Activated naive CD8-positive, alpha-beta T cell (primary cell): ENCODE data around the gene SIAH3.

ENCODE experiments used
- H3K27ac Mint-ChIP-seq: one replicate; pipeline ENCODE4 v1.8.0; 2021; ENCODE audit warnings: mixed read lengths
- H3K27me3 Mint-ChIP-seq: one replicate; pipeline ENCODE4 v1.8.0; 2021; ENCODE audit warnings: mixed read lengths
- H3K36me3 Mint-ChIP-seq: one replicate; pipeline ENCODE4 v1.8.0; 2021; ENCODE audit warnings: mixed read lengths
- H3K4me1 Mint-ChIP-seq: one replicate; pipeline ENCODE4 v1.8.0; 2021; ENCODE audit warnings: low read depth, mixed read lengths
- H3K4me3 Mint-ChIP-seq: one replicate; pipeline ENCODE4 v1.8.0; 2021; ENCODE audit warnings: mild to moderate bottlenecking, mixed read lengths
- H3K9me3 Mint-ChIP-seq: one replicate; pipeline ENCODE4 v1.8.0; 2021; ENCODE audit warnings: low read depth, mixed read lengths

Gene SIAH3

GRCh38 chr13:45786293-45786920 lies 65.1 kb downstream of the SIAH3 start:
- no peaks in the 10 kb centered on the region for H3K27me3 Mint-ChIP-seq
- peaks cover 19% of the 10 kb centered on the region for H3K4me1 Mint-ChIP-seq
- H3K9me3 Mint-ChIP-seq = no peaks in the 10 kb centered on the region
- H3K4me3 Mint-ChIP-seq = no peak overlapping the region
- H3K36me3 Mint-ChIP-seq = peaks cover 4% of the 10 kb centered on the region
- no peak overlapping the region for H3K27ac Mint-ChIP-seq

- Mint-ChIP-seq H3K27ac (no peak overlapping the region), H3K36me3 (peaks cover 4% of the 10 kb centered on the region), H3K9me3 (no peaks in the 10 kb centered on the region), H3K27me3 (no peaks in the 10 kb centered on the region), H3K4me1 (peaks cover 18% of the 10 kb centered on the region), H3K4me3 (no peak overlapping the region)
These were observed 66.5 kb downstream of the SIAH3 start for GRCh38 chr13:45784755-45785675.

GRCh38 chr13:45783346-45784043 lies 68.1 kb downstream of the SIAH3 start:
- Mint-ChIP-seq H3K9me3 (no peaks in the 10 kb centered on the region), H3K27ac (no peak overlapping the region), H3K4me1 (peaks cover 18% of the 10 kb centered on the region), H3K36me3 (peaks cover 4% of the 10 kb centered on the region), H3K4me3 (no peak overlapping the region), H3K27me3 (no peaks in the 10 kb centered on the region)

GRCh38 chr13:45782327-45783045 lies 69.1 kb downstream of the SIAH3 start:
- H3K27ac Mint-ChIP-seq = no peak overlapping the region
- H3K36me3 Mint-ChIP-seq = peaks cover 4% of the 10 kb centered on the region

GRCh38 chr13:45781553-45782326 lies 69.8 kb downstream of the SIAH3 start:
- Mint-ChIP-seq H3K4me1 (peaks cover 15% of the 10 kb centered on the region), H3K36me3 (peaks cover 4% of the 10 kb centered on the region), H3K9me3 (no peaks in the 10 kb centered on the region), H3K27ac (no peak overlapping the region), H3K27me3 (no peaks in the 10 kb centered on the region), H3K4me3 (peak overlapping the region; percentile 36)

More at GRCh38 chr13:45782327-45783045, 69.1 kb downstream of the SIAH3 start:
- H3K4me1 Mint-ChIP-seq = peaks cover 18% of the 10 kb centered on the region
- H3K4me3 Mint-ChIP-seq = no peak overlapping the region
- H3K9me3 Mint-ChIP-seq = no peaks in the 10 kb centered on the region
- H3K27me3 Mint-ChIP-seq = no peaks in the 10 kb centered on the region

GRCh38 chr13:45779901-45780300 lies 71.7 kb downstream of the SIAH3 start:
- peaks cover 3% of the 10 kb centered on the region for H3K36me3 Mint-ChIP-seq
- no peaks in the 10 kb centered on the region for H3K9me3 Mint-ChIP-seq
- no peak overlapping the region for H3K4me3 Mint-ChIP-seq
- peaks cover 2% of the 10 kb centered on the region for H3K27me3 Mint-ChIP-seq
- peaks cover 7% of the 10 kb centered on the region for H3K4me1 Mint-ChIP-seq
- no peak overlapping the region for H3K27ac Mint-ChIP-seq

- Mint-ChIP-seq H3K36me3 (peaks cover 3% of the 10 kb centered on the region), H3K27me3 (peaks cover 4% of the 10 kb centered on the region), H3K4me1 (peaks cover 7% of the 10 kb centered on the region), H3K9me3 (no peaks in the 10 kb centered on the region), H3K27ac (no peak overlapping the region), H3K4me3 (no peak overlapping the region)
These were observed 72.7 kb downstream of the SIAH3 start for GRCh38 chr13:45778882-45779281.

GRCh38 chr13:45776748-45777147 lies 74.8 kb downstream of the SIAH3 start:
- H3K27ac Mint-ChIP-seq = no peak overlapping the region
- no peaks in the 10 kb centered on the region for H3K9me3 Mint-ChIP-seq
- H3K4me3 Mint-ChIP-seq = no peak overlapping the region
- peaks cover 4% of the 10 kb centered on the region for H3K27me3 Mint-ChIP-seq
- H3K36me3 Mint-ChIP-seq = no peaks in the 10 kb centered on the region
- H3K4me1 Mint-ChIP-seq = peaks cover 1% of the 10 kb centered on the region

- Mint-ChIP-seq H3K36me3 (no peaks in the 10 kb centered on the region), H3K9me3 (no peaks in the 10 kb centered on the region), H3K4me1 (no peaks in the 10 kb centered on the region), H3K4me3 (no peak overlapping the region), H3K27me3 (peaks cover 4% of the 10 kb centered on the region), H3K27ac (no peak overlapping the region)
These were observed 76.1 kb downstream of the SIAH3 start for GRCh38 chr13:45775401-45775963.

- Mint-ChIP-seq H3K27me3 (peaks cover 4% of the 10 kb centered on the region), H3K27ac (no peak overlapping the region), H3K36me3 (no peaks in the 10 kb centered on the region), H3K9me3 (no peaks in the 10 kb centered on the region), H3K4me3 (no peak overlapping the region), H3K4me1 (no peaks in the 10 kb centered on the region)
These were observed 77.6 kb downstream of the SIAH3 start for GRCh38 chr13:45773944-45774343.

GRCh38 chr13:45773236-45773635 lies 78.3 kb downstream of the SIAH3 start:
- Mint-ChIP-seq H3K36me3 (no peaks in the 10 kb centered on the region), H3K27ac (no peak overlapping the region), H3K27me3 (peaks cover 4% of the 10 kb centered on the region), H3K4me1 (no peaks in the 10 kb centered on the region), H3K4me3 (no peak overlapping the region), H3K9me3 (no peaks in the 10 kb centered on the region)

GRCh38 chr13:45770886-45771285 lies 80.7 kb downstream of the SIAH3 start:
- H3K27me3 Mint-ChIP-seq = peaks cover 4% of the 10 kb centered on the region
- H3K36me3 Mint-ChIP-seq = no peaks in the 10 kb centered on the region
- H3K9me3 Mint-ChIP-seq = no peaks in the 10 kb centered on the region
- H3K27ac Mint-ChIP-seq = no peak overlapping the region
- no peak overlapping the region for H3K4me3 Mint-ChIP-seq
- H3K4me1 Mint-ChIP-seq = no peaks in the 10 kb centered on the region

GRCh38 chr13:45768656-45769479 lies 82.7 kb downstream of the SIAH3 start:
- Mint-ChIP-seq H3K4me1 (no peaks in the 10 kb centered on the region), H3K4me3 (no peak overlapping the region), H3K36me3 (no peaks in the 10 kb centered on the region), H3K27ac (no peak overlapping the region), H3K9me3 (no peaks in the 10 kb centered on the region), H3K27me3 (no peaks in the 10 kb centered on the region)
